GM08714 (cell line): ENCODE results near the gene CCDC102B.
"Not testable (repeated sequence)": the region's sequence is repeated elsewhere in the genome, so short reads cannot be mapped to it uniquely, and the experiment has no call there.

Source experiments
- H3K4me3 ChIP-seq: fragments of 200-500 bp; sonication (Bioruptor generic); 2 replicates; pipeline ENCODE4 v1.5.1; 2014; ENCODE audit warnings: mild to moderate bottlenecking, low read length, inconsistent platforms
- ZNF274 ChIP-seq: IDR thresholded peaks from 2 replicates; pipeline ENCODE4 v1.6.1; 2012; ENCODE audit warnings: mild to moderate bottlenecking, low read depth, low read length

Gene CCDC102B

DNA sequence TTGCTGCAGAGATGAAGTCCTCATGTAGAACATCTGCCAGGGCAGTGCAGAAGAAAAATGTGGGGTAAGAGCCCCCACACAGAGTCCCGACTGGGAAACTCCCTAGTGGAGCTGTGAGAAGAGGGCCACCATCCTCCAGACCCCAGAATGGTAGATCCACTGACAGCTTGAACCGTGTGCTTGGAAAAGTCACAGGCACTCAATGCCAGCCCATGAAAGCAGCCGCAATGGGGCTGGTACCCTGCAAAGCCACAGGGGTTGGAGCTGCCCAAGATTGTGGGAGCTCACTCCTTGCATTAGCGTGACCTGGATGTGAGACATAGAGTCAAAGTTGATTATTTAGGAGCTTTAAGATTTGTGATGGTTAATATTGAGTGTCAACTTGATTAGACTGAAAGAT, 197.8 kb downstream of the CCDC102B start:
- TF ChIP-seq ZNF274, result no peak
- no peak overlapping the region for H3K4me3 ChIP-seq

DNA sequence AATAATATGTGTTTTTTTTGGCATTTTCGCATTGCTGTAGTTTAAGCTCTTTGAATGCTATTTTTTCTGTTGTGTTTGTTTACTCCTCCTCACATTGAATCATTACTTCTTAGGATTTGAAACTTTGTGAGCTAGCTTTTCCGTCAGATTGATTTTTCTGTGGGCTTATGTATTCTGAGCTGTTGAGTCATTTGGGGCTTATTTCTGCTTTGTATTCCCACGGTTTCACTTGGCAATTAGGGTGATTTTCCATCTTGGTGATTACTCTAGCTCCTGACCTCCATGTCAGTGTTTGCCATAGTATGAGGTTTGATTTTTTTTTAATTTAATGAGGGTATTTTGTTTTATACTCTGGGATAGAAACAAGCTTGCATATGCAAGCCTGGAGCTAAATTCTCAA, 200.0 kb downstream of the CCDC102B start:
- H3K4me3 ChIP-seq, result no peak overlapping the region
- TF ChIP-seq ZNF274, result no peak

DNA sequence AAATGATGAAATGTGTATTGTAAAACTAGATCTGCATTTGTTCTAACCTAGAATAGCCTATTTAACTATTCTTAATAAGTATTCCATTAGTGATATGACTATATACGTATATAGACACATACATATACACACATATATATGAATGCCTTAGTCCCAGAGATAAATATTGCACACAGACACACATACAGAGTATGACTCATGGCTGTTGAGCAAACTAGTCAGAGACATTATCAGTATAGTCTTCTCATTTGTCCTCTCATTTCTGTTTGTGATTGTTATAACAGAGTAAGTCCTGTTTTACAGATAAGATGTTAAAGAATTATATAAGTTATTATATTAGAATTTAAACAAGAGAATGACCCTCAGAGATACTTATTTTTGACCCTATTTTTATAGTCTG, 202.5 kb downstream of the CCDC102B start:
- TF ChIP-seq ZNF274, result no peak
- H3K4me3 ChIP-seq, result no peak overlapping the region

DNA sequence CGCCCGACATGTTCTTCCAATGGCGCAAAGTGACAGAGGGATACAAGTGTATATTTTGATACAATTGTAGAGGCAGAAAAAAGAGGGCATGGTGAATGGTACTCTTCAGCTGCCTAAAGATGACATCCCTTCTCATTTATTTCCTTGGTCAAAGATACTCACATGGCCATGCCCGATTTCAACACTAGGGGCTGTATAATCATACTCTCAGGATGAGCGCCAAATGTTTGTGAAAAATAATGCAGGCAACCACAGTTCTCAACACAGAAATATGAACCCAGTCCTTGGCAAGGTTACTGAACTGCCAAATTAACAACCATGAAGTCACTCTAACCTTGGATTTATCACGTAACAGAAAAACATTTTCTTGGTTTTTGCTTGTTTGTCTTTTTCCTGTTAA, 204.4 kb downstream of the CCDC102B start:
- no peak overlapping the region for H3K4me3 ChIP-seq
- no peak for TF ChIP-seq ZNF274

GRCh38 chr18:69006212-69006611, 208.3 kb downstream of the CCDC102B start:
- not testable (repeated sequence) for H3K4me3 ChIP-seq

DNA sequence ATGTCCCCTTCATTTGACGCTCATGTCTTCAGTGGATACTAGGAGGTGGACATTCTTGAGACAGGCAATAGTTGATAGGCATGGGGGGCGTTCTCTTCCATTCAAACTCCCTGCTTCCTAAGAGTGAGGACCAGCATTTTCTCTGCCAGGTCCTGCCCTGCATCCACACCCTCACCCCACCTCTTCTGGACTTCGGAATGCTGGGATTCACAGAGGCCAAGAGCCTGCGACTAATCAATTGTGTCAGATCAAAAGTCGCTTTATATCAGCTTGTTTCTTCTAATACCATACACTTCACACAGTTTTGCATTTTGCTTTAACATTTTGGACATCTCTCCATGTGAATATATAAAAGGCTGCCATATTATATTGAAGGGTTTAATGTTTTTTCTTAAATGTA, 210.7 kb downstream of the CCDC102B start:
- H3K4me3 ChIP-seq, result no peak overlapping the region
- TF ChIP-seq ZNF274, result no peak

DNA sequence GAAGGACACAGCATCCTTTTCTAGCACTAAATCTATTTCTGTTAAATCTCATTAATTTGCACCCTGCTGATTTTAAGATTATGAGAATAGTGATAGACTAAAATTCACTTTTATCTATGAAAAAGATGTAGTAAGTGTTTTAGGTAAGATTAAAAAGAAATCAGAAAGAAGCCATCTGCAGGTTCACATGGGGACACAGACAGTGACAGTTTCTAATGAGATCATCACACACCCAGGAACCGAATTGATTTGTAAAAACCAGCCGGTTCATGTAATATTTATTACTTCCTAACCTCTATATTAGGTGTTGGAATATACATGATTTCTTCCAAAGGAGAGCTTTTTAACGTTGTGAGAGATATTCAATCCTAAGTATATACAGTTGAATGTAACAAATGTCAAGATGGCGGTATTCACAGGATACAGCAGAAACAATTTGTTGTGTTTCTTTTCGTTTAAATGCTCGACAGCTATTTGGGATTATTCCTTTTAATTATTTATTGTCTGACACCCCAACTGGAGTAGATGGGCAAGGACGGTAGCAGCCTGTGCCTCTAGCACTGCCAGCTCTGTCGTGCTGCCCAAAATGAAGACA, 223.4 kb downstream of the CCDC102B start:
- H3K4me3 ChIP-seq, result no peak overlapping the region
- TF ChIP-seq ZNF274, result no peak

GRCh38 chr18:69022426-69022825, 224.5 kb downstream of the CCDC102B start:
- no peak for TF ChIP-seq ZNF274
- no peak overlapping the region for H3K4me3 ChIP-seq

DNA sequence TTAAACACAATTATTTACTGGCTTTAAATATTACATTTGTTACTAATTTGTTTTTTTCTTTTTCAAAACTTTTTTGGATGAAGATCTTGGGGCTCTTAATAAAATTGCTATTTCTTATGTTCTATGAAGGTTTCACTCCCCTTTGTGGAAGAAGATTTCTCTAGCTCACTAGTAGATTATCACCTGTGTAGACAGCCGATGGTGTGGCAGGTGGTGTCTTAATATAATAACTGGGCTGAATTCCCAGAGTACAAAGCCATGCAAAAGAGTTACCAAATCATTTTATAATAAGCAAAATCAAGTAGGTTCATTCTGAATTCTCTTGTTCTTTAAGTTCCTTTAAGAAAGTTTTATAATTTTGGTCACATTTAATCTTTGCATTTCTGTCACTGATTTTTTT, 233.7 kb downstream of the CCDC102B start:
- TF ChIP-seq ZNF274, result no peak
- no peak overlapping the region for H3K4me3 ChIP-seq

DNA sequence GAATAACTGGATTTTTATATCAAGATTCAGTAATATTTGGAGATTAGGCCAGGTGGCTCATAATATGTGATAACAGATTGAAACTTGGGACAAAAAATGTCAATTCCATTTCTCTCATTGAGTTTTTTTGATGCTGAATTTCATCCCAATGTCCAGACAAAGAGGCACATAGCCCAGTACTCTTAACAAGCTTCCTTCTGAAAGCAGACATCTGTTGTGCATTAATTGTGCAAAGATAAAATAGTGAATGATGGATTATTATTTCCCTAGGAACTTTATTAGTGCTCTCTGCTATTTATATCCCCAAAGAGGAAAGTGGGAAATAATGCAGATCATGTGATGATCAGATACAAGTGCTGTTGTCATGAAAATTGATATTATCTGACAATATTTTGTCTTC, 234.1 kb downstream of the CCDC102B start:
- no peak overlapping the region for H3K4me3 ChIP-seq
- TF ChIP-seq ZNF274, result no peak

DNA sequence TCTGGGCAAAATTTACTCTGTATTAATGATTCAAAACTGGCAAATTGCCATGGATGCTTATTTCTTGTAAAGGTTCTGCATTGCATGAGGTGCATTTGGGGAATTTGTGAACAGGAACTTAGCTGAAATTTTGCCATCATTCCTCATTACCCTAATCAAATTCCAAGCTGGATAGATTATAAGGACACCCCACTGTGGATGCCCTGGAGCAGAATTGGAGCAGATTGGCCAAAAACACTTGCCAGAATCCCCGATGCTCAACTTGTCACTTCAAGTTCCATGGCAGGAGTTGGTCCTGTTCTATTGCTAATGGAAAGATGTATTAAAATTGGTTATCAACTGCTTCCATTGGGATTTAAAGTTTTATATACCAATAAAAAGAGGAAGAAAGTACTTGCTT, 237.9 kb downstream of the CCDC102B start:
- no peak for TF ChIP-seq ZNF274
- no peak overlapping the region for H3K4me3 ChIP-seq

DNA sequence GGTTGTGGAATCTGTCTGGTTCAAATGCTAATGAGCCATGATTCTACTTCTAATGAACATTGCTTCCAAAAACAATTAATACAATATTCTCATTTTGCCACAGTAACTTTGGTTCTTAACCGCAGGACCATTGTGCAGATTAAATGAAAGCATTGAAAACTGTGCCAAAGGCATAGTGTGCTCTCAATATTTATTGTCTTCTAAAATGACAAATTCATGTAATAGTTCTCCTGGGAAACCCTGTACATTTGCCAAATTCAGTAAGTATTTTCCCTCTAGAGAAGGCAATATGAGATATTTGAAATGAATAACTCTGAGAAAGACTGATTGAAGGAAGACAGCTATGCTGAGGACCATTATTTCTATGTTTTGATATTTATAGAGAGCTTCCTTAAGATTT, 246.3 kb downstream of the CCDC102B start:
- no peak for TF ChIP-seq ZNF274

DNA sequence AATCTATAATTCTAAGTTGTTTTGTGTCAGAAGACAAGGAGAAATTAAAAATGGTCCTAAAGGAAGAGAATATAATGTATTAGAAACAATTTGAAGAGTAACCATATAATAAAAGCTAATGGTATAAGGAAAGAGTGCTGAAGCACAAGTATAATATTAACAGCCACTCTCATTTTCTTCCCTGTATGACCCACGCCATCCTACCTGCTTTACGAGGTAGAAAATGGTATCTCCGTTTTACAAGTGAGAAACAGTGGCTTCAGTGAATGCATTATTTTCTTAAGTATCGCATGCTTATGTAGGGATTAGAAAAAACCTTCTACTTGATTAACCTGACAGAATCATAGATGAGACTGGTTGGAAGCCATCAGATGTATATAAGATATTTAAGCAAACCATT, 266.2 kb downstream of the CCDC102B start:
- no peak overlapping the region for H3K4me3 ChIP-seq
- TF ChIP-seq ZNF274, result no peak

More for the DNA sequence above, 246.3 kb downstream of the CCDC102B start:
- H3K4me3 ChIP-seq, result no peak overlapping the region

DNA sequence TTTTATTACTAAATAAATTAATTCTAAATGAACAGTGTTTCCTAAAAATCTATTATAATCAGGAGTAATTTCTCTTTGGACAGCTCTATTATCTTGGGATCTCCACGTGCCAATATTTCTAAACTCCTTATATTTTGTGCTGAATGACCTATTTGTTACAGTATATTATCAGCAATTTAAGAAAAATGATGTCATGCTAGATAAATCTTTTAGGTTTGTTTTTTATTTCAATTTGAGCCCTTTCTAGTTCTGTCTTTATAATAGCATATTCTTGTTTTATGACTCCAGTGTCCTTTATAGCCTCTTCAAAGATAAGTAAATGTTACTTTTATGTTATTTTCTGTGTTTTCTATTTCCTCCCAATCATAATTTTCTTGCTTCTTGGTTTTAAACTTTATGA, 269.2 kb downstream of the CCDC102B start:
- H3K4me3 ChIP-seq, result no peak overlapping the region
- TF ChIP-seq ZNF274, result no peak

- TF ChIP-seq ZNF274, result no peak
- no peak overlapping the region for H3K4me3 ChIP-seq
Measured at GRCh38 chr18:69071680-69072079, 273.8 kb downstream of the CCDC102B start.

- no peak overlapping the region for H3K4me3 ChIP-seq
- TF ChIP-seq ZNF274, result no peak
Measured at GRCh38 chr18:69081846-69082245, 284.0 kb downstream of the CCDC102B start.
